Astrocyte (in vitro differentiated cells and primary cell): Measurements from ENCODE around the gene ACTL8. TPM values are rescaled to one million over a fixed set of nuclear protein-coding genes. Genes with fewer than 3 reads are reported as not detected.
A peak's percentile ranks its signal among the peaks of the same experiment; 100 is the strongest.

Source experiments
- DNase-seq: peaks from one replicate; pipeline ENCODE4 v3.0.0-alpha.2; 2010; ENCODE audit warnings: low read depth
- FAIRE-seq: peaks from 2 replicates; lab custom pipeline; 2011; peaks lifted over from hg19 to GRCh38; lab: Jason Lieb, UNC
- H2AFZ ChIP-seq: 2 replicates; pipeline ENCODE4 v1.6.0; 2012; ENCODE audit warnings: low read depth, low read length, inconsistent platforms
- H3K27ac ChIP-seq: 2 replicates; pipeline ENCODE4 v1.5.1; 2011; ENCODE audit warnings: low read depth, low read length, inconsistent platforms
- H3K27me3 ChIP-seq: 2 replicates; pipeline ENCODE4 v1.6.0; 2011; ENCODE audit warnings: low read length, inconsistent platforms; ENCODE audit not compliant: insufficient read depth
- H3K36me3 ChIP-seq: 2 replicates; pipeline ENCODE4 v1.5.1; 2011; ENCODE audit warnings: low read length, inconsistent platforms; ENCODE audit not compliant: insufficient read depth
- H3K4me1 ChIP-seq: 2 replicates; pipeline ENCODE4 v1.5.1; 2011; ENCODE audit warnings: low read length, inconsistent platforms; ENCODE audit not compliant: insufficient read depth
- H3K4me2 ChIP-seq: 2 replicates; pipeline ENCODE4 v1.6.0; 2012; ENCODE audit warnings: low read length, inconsistent platforms
- H3K4me3 ChIP-seq: 2 replicates; pipeline ENCODE4 v1.5.1; 2011; ENCODE audit warnings: low read depth, mild to moderate bottlenecking, low read length, inconsistent platforms; ENCODE audit not compliant: insufficient read depth
- H3K79me2 ChIP-seq: 2 replicates; pipeline ENCODE4 v1.6.0; 2012; ENCODE audit warnings: mild to moderate bottlenecking, low read length, inconsistent platforms; ENCODE audit not compliant: insufficient read depth
- H3K9ac ChIP-seq: 2 replicates; pipeline ENCODE4 v1.6.0; 2012; ENCODE audit warnings: mild to moderate bottlenecking, low read length, inconsistent platforms
- H3K9me3 ChIP-seq: 2 replicates; pipeline ENCODE4 v1.5.1; 2012; ENCODE audit warnings: low read depth, mild to moderate bottlenecking, low read length, inconsistent platforms; ENCODE audit not compliant: insufficient read depth
- H4K20me1 ChIP-seq: 2 replicates; pipeline ENCODE4 v1.6.0; 2012; ENCODE audit warnings: low read length, inconsistent platforms; ENCODE audit not compliant: insufficient read depth
- H3K27ac Mint-ChIP-seq: one replicate; pipeline ENCODE4 v1.8.0; 2021; ENCODE audit warnings: mild to moderate bottlenecking, mixed read lengths; ENCODE audit not compliant: unreplicated experiment
- H3K27me3 Mint-ChIP-seq: one replicate; pipeline ENCODE4 v1.8.0; 2021; ENCODE audit warnings: low read depth, mixed read lengths; ENCODE audit not compliant: unreplicated experiment
- H3K36me3 Mint-ChIP-seq: one replicate; pipeline ENCODE4 v1.8.0; 2021; ENCODE audit warnings: low read depth, mixed read lengths; ENCODE audit not compliant: unreplicated experiment
- H3K4me1 Mint-ChIP-seq: one replicate; pipeline ENCODE4 v1.8.0; 2021; ENCODE audit warnings: low read depth, mixed read lengths; ENCODE audit not compliant: unreplicated experiment
- H3K4me3 Mint-ChIP-seq: one replicate; pipeline ENCODE4 v1.8.0; 2021; ENCODE audit warnings: mild to moderate bottlenecking, moderate library complexity, mixed read lengths; ENCODE audit not compliant: unreplicated experiment
- H3K9me3 Mint-ChIP-seq: one replicate; pipeline ENCODE4 v1.8.0; 2021; ENCODE audit warnings: mild to moderate bottlenecking, mixed read lengths; ENCODE audit not compliant: unreplicated experiment
- EZH2 ChIP-seq: IDR thresholded peaks from 2 replicates; pipeline ENCODE4 v1.6.1; 2012; ENCODE audit warnings: mild to moderate bottlenecking, low read length, inconsistent platforms; ENCODE audit not compliant: insufficient read depth
- total RNA-seq: library from RNA; stranded (reverse); gene quantifications from 2 replicates; pipeline ENCODE4 v1.2.1, GENCODE V29; 2021
- TF ChIP-seq, protein P1 (sequence below): IDR thresholded peaks from 2 replicates; pipeline ENCODE4 v1.5.1; 2011; ENCODE audit warnings: low read depth, mild to moderate bottlenecking, inconsistent platforms, low read length, moderate library complexity; ENCODE audit not compliant: insufficient read depth

Gene ACTL8
- total RNA-seq, 1 donor from 2014 or later: 2.0 TPM

DNA sequence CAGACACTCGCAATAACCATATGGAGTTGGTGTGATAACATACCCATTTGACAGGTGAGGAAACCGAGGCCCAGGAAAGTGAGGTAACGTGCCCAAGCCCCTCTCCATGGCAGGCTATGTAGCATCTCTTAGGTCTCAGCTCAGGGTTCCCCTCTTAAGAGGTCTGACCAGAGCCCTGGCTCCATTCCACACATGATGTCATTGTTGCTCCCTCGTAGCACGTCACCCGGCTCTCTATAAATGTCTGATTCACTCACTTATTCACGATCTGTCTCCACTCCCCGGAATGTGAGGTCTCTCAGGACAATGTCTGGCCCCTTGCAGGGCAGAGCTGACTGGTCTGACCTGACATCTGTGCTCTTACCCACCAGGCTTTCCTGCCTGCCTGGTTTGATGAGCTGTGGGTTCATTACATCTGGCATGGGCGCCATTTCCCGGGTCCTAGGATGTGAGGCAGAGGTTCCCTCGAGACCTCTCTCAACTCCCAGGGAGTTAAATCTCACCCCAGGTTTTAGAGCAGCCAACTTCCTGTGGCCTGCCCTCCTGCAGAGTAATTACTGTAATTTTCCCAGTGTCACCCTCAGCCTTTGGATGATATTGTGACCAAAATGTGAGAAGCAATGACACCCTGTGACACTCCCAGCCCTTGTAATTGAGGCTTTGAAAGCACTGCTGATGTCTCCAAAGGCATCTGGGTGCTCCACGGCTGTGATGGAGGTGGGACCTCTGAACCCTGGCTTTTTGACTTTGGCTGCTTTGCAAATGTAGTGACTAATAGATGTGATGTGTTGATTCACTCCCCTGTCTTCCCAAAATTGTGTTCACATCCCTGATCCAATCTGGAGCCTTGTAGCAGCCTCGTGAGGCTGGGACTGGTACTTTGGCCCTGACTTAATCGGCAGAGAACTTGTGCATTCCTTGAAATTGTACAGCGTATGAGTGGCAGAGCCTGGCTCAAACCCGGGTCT, 10.6 kb downstream of the ACTL8 start:
- no peaks in the 10 kb centered on the region for H3K79me2 ChIP-seq
- no peaks in the 10 kb centered on the region for H3K36me3 ChIP-seq
- no peaks in the 10 kb centered on the region for H3K27me3 ChIP-seq
- H3K4me2 ChIP-seq: peak overlapping the region; percentile 59
- Mint-ChIP-seq H3K9me3 (no peaks in the 10 kb centered on the region), H3K27ac (no peak overlapping the region), H3K4me1 (peaks cover 13% of the 10 kb centered on the region), H3K27me3 (peaks cover 5% of the 10 kb centered on the region), H3K4me3 (no peak overlapping the region), H3K36me3 (no peaks in the 10 kb centered on the region)
- peak overlapping the region; percentile 74 for H3K9ac ChIP-seq
- H2AFZ ChIP-seq: peak overlapping the region; percentile 11
- no peak for TF ChIP-seq EZH2
- TF ChIP-seq, protein P1, sequence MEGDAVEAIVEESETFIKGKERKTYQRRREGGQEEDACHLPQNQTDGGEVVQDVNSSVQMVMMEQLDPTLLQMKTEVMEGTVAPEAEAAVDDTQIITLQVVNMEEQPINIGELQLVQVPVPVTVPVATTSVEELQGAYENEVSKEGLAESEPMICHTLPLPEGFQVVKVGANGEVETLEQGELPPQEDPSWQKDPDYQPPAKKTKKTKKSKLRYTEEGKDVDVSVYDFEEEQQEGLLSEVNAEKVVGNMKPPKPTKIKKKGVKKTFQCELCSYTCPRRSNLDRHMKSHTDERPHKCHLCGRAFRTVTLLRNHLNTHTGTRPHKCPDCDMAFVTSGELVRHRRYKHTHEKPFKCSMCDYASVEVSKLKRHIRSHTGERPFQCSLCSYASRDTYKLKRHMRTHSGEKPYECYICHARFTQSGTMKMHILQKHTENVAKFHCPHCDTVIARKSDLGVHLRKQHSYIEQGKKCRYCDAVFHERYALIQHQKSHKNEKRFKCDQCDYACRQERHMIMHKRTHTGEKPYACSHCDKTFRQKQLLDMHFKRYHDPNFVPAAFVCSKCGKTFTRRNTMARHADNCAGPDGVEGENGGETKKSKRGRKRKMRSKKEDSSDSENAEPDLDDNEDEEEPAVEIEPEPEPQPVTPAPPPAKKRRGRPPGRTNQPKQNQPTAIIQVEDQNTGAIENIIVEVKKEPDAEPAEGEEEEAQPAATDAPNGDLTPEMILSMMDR: no peak
- FAIRE-seq (peak; percentile 96), DNase-seq (peak; percentile 94)
- H3K27ac ChIP-seq: peak overlapping the region; percentile 88
- no peaks in the 10 kb centered on the region for H4K20me1 ChIP-seq
- no peaks in the 10 kb centered on the region for H3K9me3 ChIP-seq
- no peak overlapping the region for H3K4me3 ChIP-seq
- H3K4me1 ChIP-seq: peaks cover 39% of the 10 kb centered on the region

DNA sequence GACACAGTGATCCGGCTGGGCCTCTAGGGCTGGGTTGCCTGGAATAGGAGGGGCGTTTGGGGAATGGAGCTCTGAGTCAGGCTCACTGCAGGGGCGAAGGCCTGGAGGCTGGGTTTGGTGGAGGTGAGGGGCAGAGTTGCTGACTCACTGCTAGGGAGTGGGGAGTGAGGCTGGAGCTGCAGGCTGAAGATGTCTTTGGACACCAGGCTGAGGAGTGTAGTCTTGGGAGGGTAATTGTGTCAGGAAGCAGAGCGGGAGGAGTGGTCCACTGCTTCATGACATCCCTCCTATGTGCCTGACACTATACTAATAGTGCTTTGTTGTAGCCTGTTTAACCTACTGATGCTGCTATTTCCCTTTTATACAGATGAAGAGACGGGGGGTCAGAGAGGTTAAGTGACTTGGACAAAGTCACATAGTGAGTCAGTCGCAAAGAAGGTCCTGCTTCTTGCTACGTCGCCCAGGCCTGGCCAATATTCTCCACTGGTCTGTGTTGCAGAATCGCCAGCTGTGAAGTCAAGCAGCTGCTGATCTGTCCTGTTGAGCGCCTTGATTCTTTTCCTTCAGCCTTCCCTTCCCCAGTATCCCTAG, 13.6 kb downstream of the ACTL8 start:
- peak overlapping the region; percentile 78 for H3K27ac ChIP-seq
- Mint-ChIP-seq H3K4me3 (peak overlapping the region; percentile 47), H3K27ac (peak overlapping the region; percentile 77), H3K27me3 (peaks cover 20% of the 10 kb centered on the region), H3K36me3 (no peaks in the 10 kb centered on the region), H3K4me1 (peaks cover 13% of the 10 kb centered on the region), H3K9me3 (no peaks in the 10 kb centered on the region)
- H3K36me3 ChIP-seq: no peaks in the 10 kb centered on the region
- H2AFZ ChIP-seq: peak overlapping the region; percentile 70
- peak overlapping the region; percentile 60 for H3K9ac ChIP-seq
- FAIRE-seq (peak; percentile 45), DNase-seq (peak; percentile 85)
- TF ChIP-seq, protein P1: no peak
- TF ChIP-seq EZH2: no peak
- no peaks in the 10 kb centered on the region for H3K27me3 ChIP-seq
- peak overlapping the region; percentile 56 for H3K4me2 ChIP-seq
- H4K20me1 ChIP-seq: no peaks in the 10 kb centered on the region
- no peaks in the 10 kb centered on the region for H3K9me3 ChIP-seq
- H3K79me2 ChIP-seq: no peaks in the 10 kb centered on the region
- no peak overlapping the region for H3K4me3 ChIP-seq
- peaks cover 39% of the 10 kb centered on the region for H3K4me1 ChIP-seq
